Transverse colon (tissue), 4 donors: ENCODE measurements around the gene IZUMO4. TPM values are rescaled to one million over a fixed set of nuclear protein-coding genes. Genes with fewer than 3 reads are reported as not detected.

Source experiments
- DNase-seq: peaks from one replicate; pipeline ENCODE4 v3.0.0-alpha.2; 2019
- H3K27ac ChIP-seq, 4 donors: fragments of 200-600 bp; sonication (generic); 2 replicates each; pipeline ENCODE4 v1.5.1; 2016 to 2018; ENCODE audit warnings: inconsistent platforms in 4 of 4
- H3K27me3 ChIP-seq: fragments of 200-600 bp; sonication (generic); 2 replicates; pipeline ENCODE4 v1.5.1; 2017; ENCODE audit warnings: inconsistent platforms
- H3K36me3 ChIP-seq, 4 donors: fragments of 200-600 bp; sonication (generic); 2 replicates each; pipeline ENCODE4 v1.5.1; 2017 to 2019; ENCODE audit warnings: inconsistent platforms in 4 of 4
- H3K4me1 ChIP-seq, 4 donors: fragments of 200-600 bp; sonication (generic); 2 replicates each; pipeline ENCODE4 v1.5.1; 2017 to 2020; ENCODE audit warnings: inconsistent platforms in 4 of 4
- H3K4me3 ChIP-seq, 4 donors: fragments of 200-600 bp; sonication (generic); 1 replicate in 1 of 4; 2 replicates in 3 of 4; pipeline versions ENCODE4 v1.5.1 to v1.6.1; 2017 to 2019; ENCODE audit warnings: inconsistent platforms in 4 of 4
- H3K9me3 ChIP-seq, 2 donors: fragments of 200-600 bp; sonication (generic); 2 replicates each; pipeline ENCODE4 v1.5.1; 2017 to 2019; ENCODE audit warnings: inconsistent platforms in 2 of 2
- CTCF ChIP-seq, 5 experiments: fragments of 200-600 bp in 3 of 5; fragments of 450-650 bp in 2 of 5; sonication (generic) in 3 of 5; IDR thresholded peaks; 1 replicate in 2 of 5; 2 replicates in 3 of 5; pipeline ENCODE4 v1.5.1; 2016 to 2017; ENCODE audit warnings: antibody characterized with exemption in 5 of 5, inconsistent platforms in 3 of 5, mild to moderate bottlenecking in 2 of 5, moderate library complexity in 1 of 5
- EP300 ChIP-seq: sonication (generic); formaldehyde crosslinking; IDR thresholded peaks from one replicate; pipeline ENCODE4 v1.6.1; 2017; ENCODE audit warnings: antibody characterized with exemption, low read depth
- POLR2A ChIP-seq: fragments of 450-650 bp; IDR thresholded peaks from one replicate; pipeline ENCODE4 v1.6.1; 2016; ENCODE audit warnings: antibody characterized with exemption, mild to moderate bottlenecking, moderate library complexity
- POLR2AphosphoS5 ChIP-seq, 3 donors: sonication (generic); formaldehyde crosslinking; IDR thresholded peaks; one replicate each; pipeline ENCODE4 v1.6.1; 2016; ENCODE audit warnings: antibody characterized with exemption in 3 of 3
- WGBS, 2 donors: methylation state at CpG; one replicate each; pipeline ENCODE4 v1.1.5; 2018; ENCODE audit warnings: low coverage in 1 of 2; 5-methylcytosine and 5-hydroxymethylcytosine counted together
- in situ Hi-C, 4 donors: fragments of 200-750 bp; cut with MboI; loops; one replicate each; pipeline versions ENCODE4 v1.15.0 to v1.15.1; 2017; ENCODE audit warnings: low sequenced_read_pairs in 3 of 4, low pct_ligation_motif_present in 1 of 4, low pct_unique_long_range_greater_than_20kb in 1 of 4
- intact Hi-C: fragments of 100-400 bp; cut with DNase I; formaldehyde crosslinking; loops from one replicate; pipeline ENCODE4 v1.15.1; 2023; ENCODE audit warnings: low total_unique reads
- total RNA-seq, 4 donors: library from RNA; depleted of rRNA; stranded (reverse); fragments of >200 nt; gene quantifications; one replicate each; pipeline ENCODE4 v1.1.0, GENCODE V29; 2016

The IZUMO4 gene
- total RNA-seq, 4 donors from 2014 or later: 2.3 to 5.4 TPM; not detected in 2

GRCh38 chr19:2053601-2054389 lies 42.9 kb upstream of the IZUMO4 start:
- peak; percentile 63 for DNase-seq
- Histone ChIP-seq H3K36me3 (no peaks in the 10 kb centered on the region), H3K9me3 (no peaks in the 10 kb centered on the region), H3K4me3 (no peak overlapping the region), H3K4me1 (peaks cover 40 to 71% (median 55%) of the 10 kb centered on the region in 4 donors), H3K27me3 (no peaks in the 10 kb centered on the region), H3K27ac (peak overlapping the region; percentile 96 to 100 (median 98))
- 71% methylated on average over 24 of the region's 24 CpGs; no CpG with 5 or more reads in 1 of the 2 donors for WGBS, 2 donors
- in situ Hi-C loops (no loop called here), intact Hi-C loops (no loop called here)
- peak; percentile 59 to 60 (median 59) for TF ChIP-seq POLR2AphosphoS5 (IDR thresholded peaks at IDR 0.05)
- no peak for TF ChIP-seq CTCF (IDR thresholded peaks at IDR 0.05)
- no peak for TF ChIP-seq EP300

GRCh38 chr19:2054763-2055162 lies 42.0 kb upstream of the IZUMO4 start:
- peak; percentile 81 for DNase-seq
- no peaks in the 10 kb centered on the region for H3K27me3 ChIP-seq
- in situ Hi-C loops: no loop called here
- no peaks in the 10 kb centered on the region for H3K9me3 ChIP-seq
- WGBS, 2 donors: 44% methylated on average over 7 of the region's 8 CpGs; no CpG with 5 or more reads in 1 of the 2 donors
- H3K4me3 ChIP-seq: no peak overlapping the region
- peaks cover 40 to 72% (median 56%) of the 10 kb centered on the region in 4 donors for H3K4me1 ChIP-seq
- H3K36me3 ChIP-seq: no peaks in the 10 kb centered on the region
- TF ChIP-seq CTCF (IDR thresholded peaks at IDR 0.05) (no peak), POLR2AphosphoS5 (IDR thresholded peaks at IDR 0.05) (peak; percentile 50 to 72 (median 51)), POLR2A (peak; percentile 79), EP300 (no peak)
- intact Hi-C loops: no loop called here
- peak overlapping the region; percentile 96 to 100 (median 98) for H3K27ac ChIP-seq

- no peaks in the 10 kb centered on the region for H3K27me3 ChIP-seq
- 15% methylated on average over 13 of the region's 22 CpGs; no CpG with 5 or more reads in 1 of the 2 donors for WGBS, 2 donors
- no peak for TF ChIP-seq EP300
- TF ChIP-seq CTCF (IDR thresholded peaks at IDR 0.05): no peak
- peak; percentile 48 for TF ChIP-seq POLR2A
- peak; percentile 48 to 70 (median 66) for TF ChIP-seq POLR2AphosphoS5 (IDR thresholded peaks at IDR 0.05)
- no peaks in the 10 kb centered on the region for H3K9me3 ChIP-seq
- in situ Hi-C loops: no loop called here
- peak; percentile 74 for DNase-seq
- no peaks in the 10 kb centered on the region for H3K36me3 ChIP-seq
- H3K4me1 ChIP-seq: peaks cover 49 to 85% (median 66%) of the 10 kb centered on the region in 4 donors
- intact Hi-C loops: no loop called here
- peak overlapping the region; percentile 96 to 100 (median 98) for H3K27ac ChIP-seq
- peak overlapping the region in 3 of 4 donors; percentile 3 to 38 (median 21) for H3K4me3 ChIP-seq
These were observed 40.5 kb upstream of the IZUMO4 start for GRCh38 chr19:2055931-2056836.

GRCh38 chr19:2056837-2057192 lies 39.9 kb upstream of the IZUMO4 start:
- Histone ChIP-seq H3K27ac (peak overlapping the region; percentile 96 to 100 (median 98)), H3K9me3 (no peaks in the 10 kb centered on the region), H3K27me3 (no peaks in the 10 kb centered on the region), H3K4me1 (peaks cover 44 to 80% (median 61%) of the 10 kb centered on the region in 4 donors), H3K36me3 (no peaks in the 10 kb centered on the region), H3K4me3 (no peak overlapping the region)
- in situ Hi-C loops (no loop called here), intact Hi-C loops (no loop called here)
- TF ChIP-seq POLR2A: no peak
- TF ChIP-seq EP300: no peak
- no peak for TF ChIP-seq POLR2AphosphoS5 (IDR thresholded peaks at IDR 0.05)
- no peak for TF ChIP-seq CTCF (IDR thresholded peaks at IDR 0.05)
- DNase-seq: no peak
- 57% methylated on average over 5 of the region's 5 CpGs; no CpG with 5 or more reads in 1 of the 2 donors for WGBS, 2 donors
